Activated T-helper 1 cell treated with anti-CD3 and anti-CD28 coated beads, Interleukin-2, amount 50 U/mL, for 16 hours (primary cell): Measurements from ENCODE around the gene DGKI.

Source experiments
- DNase-seq, 2 donors: peaks; one replicate each; pipeline ENCODE4 v3.0.0-alpha.2; 2020; ENCODE audit warnings: low read depth in 1 of 2, low spot score in 1 of 2

Gene DGKI

GRCh38 chr7:137846827-137847567, at the start of gene DGKI:
TSS of gene DGKI (minus strand) at chr7:137846974.
- DNase-seq: no peak

GRCh38 chr7:137895301-137896221, 48.8 kb upstream of the DGKI start:
- no peak for DNase-seq

GRCh38 chr7:137893143-137893742, 46.5 kb upstream of the DGKI start:
- DNase-seq: no peak

GRCh38 chr7:137891016-137891655, 44.4 kb upstream of the DGKI start:
- no peak for DNase-seq

GRCh38 chr7:137890449-137890921, 43.7 kb upstream of the DGKI start:
- no peak for DNase-seq

GRCh38 chr7:137888241-137888640, 41.5 kb upstream of the DGKI start:
- no peak for DNase-seq

- DNase-seq: no peak
These were observed 40.0 kb upstream of the DGKI start for GRCh38 chr7:137886746-137887145.

GRCh38 chr7:137886281-137886680, 39.5 kb upstream of the DGKI start:
- DNase-seq: no peak

- DNase-seq: no peak
These were observed 38.9 kb upstream of the DGKI start for GRCh38 chr7:137885678-137886077.

- DNase-seq: no peak
These were observed 36.0 kb upstream of the DGKI start for GRCh38 chr7:137882806-137883205.

- no peak for DNase-seq
These were observed 35.5 kb upstream of the DGKI start for GRCh38 chr7:137882261-137882668.

- no peak for DNase-seq
These were observed 35.0 kb upstream of the DGKI start for GRCh38 chr7:137881607-137882260.

GRCh38 chr7:137880432-137880831, 33.7 kb upstream of the DGKI start:
- DNase-seq: no peak

GRCh38 chr7:137879357-137880158, 32.8 kb upstream of the DGKI start:
- DNase-seq: no peak

GRCh38 chr7:137878333-137878961, 31.7 kb upstream of the DGKI start:
- DNase-seq: no peak

GRCh38 chr7:137877027-137877675, 30.4 kb upstream of the DGKI start:
- DNase-seq: no peak

GRCh38 chr7:137875746-137876145, 29.0 kb upstream of the DGKI start:
- DNase-seq: no peak

- no peak for DNase-seq
These were observed 27.4 kb upstream of the DGKI start for GRCh38 chr7:137873979-137874777.
